HEK293 (cell line): ENCODE data around the gene ZGLP1.

ENCODE experiments used
- OVOL3 ChIP-seq: fragments of 450-650 bp; formaldehyde crosslinking; IDR thresholded peaks from 2 replicates; pipeline ENCODE4 v1.5.1; 2016; ENCODE audit warnings: missing biosample characterization, missing genetic modification characterization
- TF ChIP-seq, protein P1 (sequence below): fragments of 450-650 bp; formaldehyde crosslinking; IDR thresholded peaks from 2 replicates; pipeline ENCODE4 v1.5.1; 2016; ENCODE audit warnings: missing biosample characterization, missing genetic modification characterization

DNA sequence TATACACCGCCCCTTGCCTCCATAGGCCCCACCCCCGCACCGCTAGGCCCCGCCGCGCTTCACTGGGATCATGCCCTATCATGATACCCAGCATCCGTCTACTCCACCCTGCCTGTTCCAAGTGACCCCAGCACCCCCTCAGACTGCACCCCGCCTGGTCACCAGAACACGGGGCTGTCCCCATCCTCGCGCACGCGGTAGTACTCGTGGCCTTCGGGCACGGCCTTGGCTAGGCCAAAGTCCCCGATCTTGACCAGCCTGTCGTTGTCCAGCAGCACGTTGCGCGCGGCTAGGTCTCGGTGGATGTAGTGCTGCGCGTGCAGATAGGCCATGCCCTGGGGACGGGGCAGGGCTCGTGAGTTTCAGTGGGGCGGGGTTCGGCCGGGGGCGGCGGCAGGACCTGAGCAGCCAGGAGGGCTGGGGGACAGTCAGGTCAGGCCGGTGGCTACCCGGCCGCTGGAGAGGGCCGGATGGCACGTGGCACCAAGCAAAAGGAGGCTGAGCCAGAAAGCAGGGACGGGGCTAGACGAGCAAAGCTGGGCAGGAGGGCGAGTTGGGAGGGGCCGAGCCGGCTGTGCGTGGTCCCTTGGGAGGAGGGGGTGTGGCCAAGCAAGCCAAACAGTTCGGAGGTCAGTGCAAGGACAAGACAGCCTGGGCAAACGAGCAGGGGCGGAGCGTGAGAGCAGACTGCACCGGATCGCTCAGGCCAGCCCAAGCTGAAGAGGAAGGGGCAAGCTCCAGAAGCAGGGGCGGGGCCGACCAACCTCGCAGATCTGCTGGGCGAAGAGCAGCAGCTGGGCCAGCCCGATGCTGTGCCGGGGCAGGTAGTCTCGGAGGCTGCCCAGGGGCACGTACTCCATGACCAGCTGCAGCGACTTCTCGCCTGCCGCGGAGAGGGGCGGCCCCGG lies 43.4 kb upstream of the ZGLP1 start:
- TF ChIP-seq OVOL3 (tag by site-specific recombination): no peak
- TF ChIP-seq, protein P1, sequence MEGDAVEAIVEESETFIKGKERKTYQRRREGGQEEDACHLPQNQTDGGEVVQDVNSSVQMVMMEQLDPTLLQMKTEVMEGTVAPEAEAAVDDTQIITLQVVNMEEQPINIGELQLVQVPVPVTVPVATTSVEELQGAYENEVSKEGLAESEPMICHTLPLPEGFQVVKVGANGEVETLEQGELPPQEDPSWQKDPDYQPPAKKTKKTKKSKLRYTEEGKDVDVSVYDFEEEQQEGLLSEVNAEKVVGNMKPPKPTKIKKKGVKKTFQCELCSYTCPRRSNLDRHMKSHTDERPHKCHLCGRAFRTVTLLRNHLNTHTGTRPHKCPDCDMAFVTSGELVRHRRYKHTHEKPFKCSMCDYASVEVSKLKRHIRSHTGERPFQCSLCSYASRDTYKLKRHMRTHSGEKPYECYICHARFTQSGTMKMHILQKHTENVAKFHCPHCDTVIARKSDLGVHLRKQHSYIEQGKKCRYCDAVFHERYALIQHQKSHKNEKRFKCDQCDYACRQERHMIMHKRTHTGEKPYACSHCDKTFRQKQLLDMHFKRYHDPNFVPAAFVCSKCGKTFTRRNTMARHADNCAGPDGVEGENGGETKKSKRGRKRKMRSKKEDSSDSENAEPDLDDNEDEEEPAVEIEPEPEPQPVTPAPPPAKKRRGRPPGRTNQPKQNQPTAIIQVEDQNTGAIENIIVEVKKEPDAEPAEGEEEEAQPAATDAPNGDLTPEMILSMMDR (tag by site-specific recombination): no peak
